ENCODE measurements around the gene MMP25. TPM values are rescaled to one million over a fixed set of nuclear protein-coding genes. Genes with fewer than 3 reads are reported as not detected.
A peak's percentile ranks its signal among the peaks of the same experiment; 100 is the strongest.

Gene MMP25, protein sequence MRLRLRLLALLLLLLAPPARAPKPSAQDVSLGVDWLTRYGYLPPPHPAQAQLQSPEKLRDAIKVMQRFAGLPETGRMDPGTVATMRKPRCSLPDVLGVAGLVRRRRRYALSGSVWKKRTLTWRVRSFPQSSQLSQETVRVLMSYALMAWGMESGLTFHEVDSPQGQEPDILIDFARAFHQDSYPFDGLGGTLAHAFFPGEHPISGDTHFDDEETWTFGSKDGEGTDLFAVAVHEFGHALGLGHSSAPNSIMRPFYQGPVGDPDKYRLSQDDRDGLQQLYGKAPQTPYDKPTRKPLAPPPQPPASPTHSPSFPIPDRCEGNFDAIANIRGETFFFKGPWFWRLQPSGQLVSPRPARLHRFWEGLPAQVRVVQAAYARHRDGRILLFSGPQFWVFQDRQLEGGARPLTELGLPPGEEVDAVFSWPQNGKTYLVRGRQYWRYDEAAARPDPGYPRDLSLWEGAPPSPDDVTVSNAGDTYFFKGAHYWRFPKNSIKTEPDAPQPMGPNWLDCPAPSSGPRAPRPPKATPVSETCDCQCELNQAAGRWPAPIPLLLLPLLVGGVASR
- total RNA-seq = 1 to 10 TPM; 1.1 to 1.5 TPM

GRCh38 chr16:3045758-3046640, at the start of gene MMP25:
Gene MMP25 (plus strand): TSS chr16:3046561. CDS start chr16:3046918, 357 bp downstream.
- Mint-ChIP-seq H3K27me3 (peaks cover 37% of the 10 kb centered on the region), H3K27ac (peak within 1 kb of the TSS; percentile 15), H3K9me3 (no peaks in the 10 kb centered on the region), H3K36me3 (ENCODE audit: low read depth) (no peaks in the 10 kb centered on the region), H3K4me1 (ENCODE audit: low read depth) (peaks cover 15% of the 10 kb centered on the region), H3K4me3 (peak within 1 kb of the TSS; percentile 69)
- ChIA-PET POLR2A (interaction anchor here (1.4 kb wide), 1 partner anchor 14 kb away, joined by 5 read pairs; no protein-coding TSS in a partner anchor), CTCF (interaction anchor here (0.7 to 4.5 kb wide), 5 partner anchors 13 to 84 kb away, joined by 3 to 64 read pairs (median 6); no protein-coding TSS in a partner anchor)
- no peak for TF ChIP-seq CTCF (IDR thresholded peaks at IDR 0.05)
- DNase-seq (no peak), ATAC-seq (peak; percentile 41)
- intact Hi-C loops (cut with micrococcal nuclease) = no loop called here

- Mint-ChIP-seq H3K4me1 (ENCODE audit: low read depth) (no peaks in the 10 kb centered on the region), H3K9me3 (no peaks in the 10 kb centered on the region), H3K4me3 (no peak overlapping the region), H3K27ac (no peak overlapping the region), H3K27me3 (peaks cover 3% of the 10 kb centered on the region), H3K36me3 (ENCODE audit: low read depth) (no peaks in the 10 kb centered on the region)
- TF ChIP-seq CTCF (IDR thresholded peaks at IDR 0.05) = no peak
- ATAC-seq (no peak), DNase-seq (no peak)
- CTCF ChIA-PET = interaction anchor here (5.8 kb wide), 1 partner anchor 29 kb away, joined by 85 read pairs; no protein-coding TSS in a partner anchor
- intact Hi-C loops (cut with micrococcal nuclease) = no loop called here
- POLR2A ChIA-PET = interaction anchor here (0.6 to 1.0 kb wide), 2 partner anchors 20 to 52 kb away, joined by 3 read pairs; no protein-coding TSS in a partner anchor
These were observed 46.4 kb upstream of the MMP25 start for GRCh38 chr16:2999929-3000328.

DNA sequence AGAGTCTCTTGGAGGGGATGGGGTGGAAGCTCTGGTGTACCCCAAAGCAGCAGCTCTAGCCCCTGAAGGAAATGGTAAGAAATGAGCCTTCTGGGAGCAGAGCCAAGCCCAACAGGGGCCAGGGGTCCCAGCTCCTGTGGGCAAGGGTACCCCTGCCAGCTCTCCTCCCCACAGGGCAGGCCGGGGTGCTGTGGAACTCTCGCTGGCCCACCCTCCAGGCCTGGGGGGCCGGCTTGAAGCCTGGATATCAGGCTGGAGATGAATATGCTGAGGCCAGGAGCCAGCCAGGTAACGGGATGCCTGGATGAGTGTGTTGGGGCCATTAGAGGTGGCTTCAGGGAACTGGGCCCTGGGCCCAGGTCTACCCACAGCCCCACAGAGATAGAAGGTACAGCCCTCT, 45.8 kb upstream of the MMP25 start:
- DNase-seq = no peak
- ChIA-PET POLR2A (interaction anchor here (0.6 to 1.1 kb wide), 4 partner anchors 21 to 51 kb away, joined by 3 to 4 read pairs (median 3); no protein-coding TSS in a partner anchor), CTCF (interaction anchor here (5.8 kb wide), 1 partner anchor 29 kb away, joined by 85 read pairs; no protein-coding TSS in a partner anchor)
- Mint-ChIP-seq H3K4me1 (ENCODE audit: low read depth) (no peaks in the 10 kb centered on the region), H3K9me3 (no peaks in the 10 kb centered on the region), H3K36me3 (ENCODE audit: low read depth) (no peaks in the 10 kb centered on the region), H3K27me3 (peaks cover 3% of the 10 kb centered on the region), H3K27ac (no peak overlapping the region), H3K4me3 (no peak overlapping the region)
- no peak for TF ChIP-seq CTCF (IDR thresholded peaks at IDR 0.05)
- ATAC-seq = no peak
- intact Hi-C loops (cut with micrococcal nuclease) = no loop called here

DNA sequence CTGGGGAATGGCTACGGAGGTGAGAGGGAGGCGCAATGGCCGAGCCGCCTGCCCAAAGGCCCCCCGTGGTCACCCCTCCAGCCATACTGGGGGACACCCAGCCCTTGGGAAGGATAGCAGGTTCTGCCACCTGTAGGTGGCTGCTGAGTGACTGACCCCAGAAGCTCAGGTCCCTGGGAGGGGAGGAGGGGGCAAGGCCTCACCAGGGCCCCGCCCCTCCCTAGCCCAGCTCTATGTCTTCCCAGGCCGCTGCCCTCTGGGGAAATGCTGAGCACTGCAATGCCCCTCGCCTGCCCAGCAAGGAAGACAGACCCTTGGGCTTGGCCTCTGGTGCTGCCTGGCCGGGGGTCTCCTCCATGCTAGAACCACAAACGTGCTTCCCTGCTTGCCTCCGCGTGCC, 45.0 kb upstream of the MMP25 start:
- H3K27me3 Mint-ChIP-seq = peaks cover 3% of the 10 kb centered on the region
- H3K9me3 Mint-ChIP-seq = no peaks in the 10 kb centered on the region
- intact Hi-C loops (cut with micrococcal nuclease) = no loop called here
- H3K4me1 Mint-ChIP-seq (ENCODE audit: low read depth) = no peaks in the 10 kb centered on the region
- ATAC-seq = no peak
- CTCF ChIA-PET = interaction anchor here (1.5 to 5.8 kb wide), 3 partner anchors 28 to 128 kb away, joined by 3 to 85 read pairs (median 5); no protein-coding TSS in a partner anchor
- no peak overlapping the region for H3K27ac Mint-ChIP-seq
- no peak for DNase-seq
- no peaks in the 10 kb centered on the region for H3K36me3 Mint-ChIP-seq (ENCODE audit: low read depth)
- TF ChIP-seq CTCF (IDR thresholded peaks at IDR 0.05) = no peak
- H3K4me3 Mint-ChIP-seq = no peak overlapping the region
- POLR2A ChIA-PET = interaction anchor here (0.8 to 1.1 kb wide), 3 partner anchors 29 to 116 kb away, joined by 3 to 4 read pairs (median 4); no protein-coding TSS in a partner anchor
